Mononuclear cell (primary cell): Measurements from ENCODE around the gene KCNQ5. TPM values are rescaled to one million over a fixed set of nuclear protein-coding genes. Genes with fewer than 3 reads are reported as not detected.
A peak's percentile ranks its signal among the peaks of the same experiment; 100 is the strongest.
"Not testable (repeated sequence)": the region's sequence is repeated elsewhere in the genome, so short reads cannot be mapped to it uniquely, and the experiment has no call there.

Experiments used
- H3K27me3 ChIP-seq: 2 replicates; pipeline ENCODE4 v1.6.0; 2011; ENCODE audit warnings: low read length, control low read depth; ENCODE audit not compliant: insufficient read depth
- H3K4me1 ChIP-seq: 2 replicates; pipeline ENCODE4 v1.5.1; 2011; ENCODE audit warnings: mild to moderate bottlenecking, low read length, control low read depth; ENCODE audit not compliant: insufficient read depth
- H3K4me3 ChIP-seq: 2 replicates; pipeline ENCODE4 v1.5.1; 2011; ENCODE audit warnings: mild to moderate bottlenecking, low read length, moderate library complexity
- H3K9me3 ChIP-seq: 2 replicates; pipeline ENCODE4 v1.5.1; 2011; ENCODE audit warnings: low read depth, mild to moderate bottlenecking, control low read depth, low read length
- total RNA-seq: library from RNA; depleted of rRNA; stranded (reverse); fragments of >200 nt; gene quantifications from one replicate; pipeline ENCODE4 v1.2.3, GENCODE V29; 2012

KCNQ5 gene
- 2.8 TPM for total RNA-seq

DNA sequence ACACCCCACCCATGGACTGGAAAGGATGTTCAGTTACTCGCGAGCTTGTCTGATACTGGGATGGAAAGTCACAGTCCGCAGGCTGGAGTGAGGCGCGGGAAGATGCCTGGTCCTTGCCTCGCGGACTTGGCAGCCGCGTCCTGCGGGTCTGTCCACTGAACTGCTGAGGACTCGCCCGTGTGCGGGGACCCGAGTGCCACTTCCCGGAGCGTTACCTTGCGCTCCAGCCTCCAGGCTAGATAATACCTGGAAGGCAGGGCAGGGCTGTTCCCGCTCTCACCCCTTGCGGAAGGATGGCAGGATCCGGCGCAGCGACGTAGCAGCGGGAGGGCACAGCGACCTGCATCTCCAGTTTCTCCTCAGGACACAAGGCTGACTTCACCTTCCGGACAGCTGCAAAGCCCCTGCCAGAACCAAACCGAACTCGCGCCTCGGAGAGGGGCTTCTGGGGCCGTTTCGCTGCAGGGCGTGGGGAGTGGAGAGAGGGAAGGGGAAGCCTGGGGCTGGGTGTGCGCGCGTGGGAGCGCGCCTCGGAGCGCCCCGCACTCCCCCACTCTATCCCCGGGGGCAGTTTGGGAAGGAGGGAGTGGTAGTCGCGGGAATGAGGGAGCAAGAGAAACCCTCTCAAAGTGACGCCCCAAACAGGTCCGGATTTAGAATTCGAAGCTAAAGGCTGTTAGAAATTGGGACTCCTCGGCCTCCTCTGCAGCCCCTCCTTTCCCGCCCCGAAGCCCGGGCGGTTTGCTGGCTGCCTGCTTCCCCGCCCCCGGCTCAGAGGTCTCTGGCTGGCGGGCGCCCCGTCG is at the start of gene KCNQ5:
Gene KCNQ5 (plus strand): TSS at position 774 of the 803 bp plus-strand sequence.
- peaks cover 44% of the 10 kb centered on the region for H3K4me1 ChIP-seq
- no peaks in the 10 kb centered on the region for H3K9me3 ChIP-seq
- peak within 1 kb of the TSS; percentile 50 for H3K4me3 ChIP-seq
- no peaks in the 10 kb centered on the region for H3K27me3 ChIP-seq

DNA sequence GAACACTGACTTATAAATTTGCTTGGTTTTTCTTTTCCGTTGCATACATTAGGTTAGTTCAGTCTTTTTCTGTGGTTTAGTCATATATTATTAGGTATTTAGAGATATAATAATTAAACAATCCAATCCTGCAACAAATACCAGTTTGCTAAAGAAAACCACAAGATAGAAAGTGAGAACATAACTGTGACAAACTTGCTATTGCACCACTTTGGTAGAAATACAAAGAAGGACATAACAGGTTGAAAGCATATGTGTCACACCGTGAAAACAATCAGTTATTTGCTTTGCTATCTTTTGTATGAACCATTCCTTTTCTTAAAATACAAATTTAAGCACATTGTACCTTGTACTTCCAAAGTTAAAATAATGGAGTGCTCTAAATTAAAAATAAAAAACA is 42.0 kb upstream of the KCNQ5 start:
- no peaks in the 10 kb centered on the region for H3K4me1 ChIP-seq
- no peak overlapping the region for H3K4me3 ChIP-seq
- no peaks in the 10 kb centered on the region for H3K9me3 ChIP-seq
- no peaks in the 10 kb centered on the region for H3K27me3 ChIP-seq

DNA sequence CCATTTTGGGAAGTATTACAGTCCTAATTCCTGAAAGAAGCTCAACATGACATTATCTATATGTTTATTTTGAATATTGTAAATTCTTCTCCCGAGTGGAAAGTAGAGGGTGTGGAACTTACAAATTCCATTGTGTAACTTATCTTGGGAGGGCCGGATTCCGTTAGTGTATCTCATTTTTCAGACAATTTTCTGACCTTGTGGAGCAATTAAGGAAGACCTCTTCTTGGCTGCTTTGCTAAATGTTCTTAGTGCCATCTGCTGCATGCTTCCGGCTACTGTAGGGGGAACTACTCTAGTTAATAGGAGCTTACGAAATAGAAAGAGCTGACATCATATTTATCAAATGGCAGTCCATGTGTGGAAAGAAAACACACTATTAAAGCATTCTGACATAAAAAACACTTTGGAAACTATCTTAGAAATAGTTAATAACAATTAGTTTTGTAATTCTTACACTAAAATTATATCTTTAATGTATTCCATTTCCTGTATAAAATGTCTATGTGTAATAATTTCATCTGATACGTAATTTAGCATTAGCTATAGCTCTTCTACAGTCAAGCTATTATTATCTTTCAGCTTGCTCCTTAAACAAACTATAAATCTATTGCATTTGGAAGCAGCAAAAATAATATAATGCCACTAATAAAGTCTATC is 41.5 kb upstream of the KCNQ5 start:
- Histone ChIP-seq H3K4me3 (no peak overlapping the region), H3K4me1 (no peaks in the 10 kb centered on the region), H3K27me3 (no peaks in the 10 kb centered on the region), H3K9me3 (no peaks in the 10 kb centered on the region)

DNA sequence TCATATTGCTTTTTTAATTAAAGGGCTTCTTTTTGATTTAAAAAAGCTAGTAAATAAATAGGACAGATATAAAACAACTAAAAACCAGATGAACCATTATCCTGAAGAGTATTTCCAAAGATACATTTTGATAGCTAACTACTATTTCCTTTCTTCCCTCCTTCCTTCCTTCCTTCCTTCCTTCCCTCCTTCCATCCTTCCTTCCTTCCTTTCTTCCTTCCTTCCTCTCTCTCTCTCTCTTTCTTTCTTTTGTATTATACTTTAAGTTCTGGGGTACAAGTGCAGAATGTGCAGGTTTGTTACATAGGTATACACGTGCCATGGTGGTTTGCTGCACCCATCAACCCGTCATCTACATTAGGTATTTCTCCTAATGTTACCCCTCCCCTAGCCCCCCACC is 40.9 kb upstream of the KCNQ5 start:
- not testable (repeated sequence) for H3K4me3 ChIP-seq, H3K27me3 ChIP-seq, H3K4me1 ChIP-seq, H3K9me3 ChIP-seq

DNA sequence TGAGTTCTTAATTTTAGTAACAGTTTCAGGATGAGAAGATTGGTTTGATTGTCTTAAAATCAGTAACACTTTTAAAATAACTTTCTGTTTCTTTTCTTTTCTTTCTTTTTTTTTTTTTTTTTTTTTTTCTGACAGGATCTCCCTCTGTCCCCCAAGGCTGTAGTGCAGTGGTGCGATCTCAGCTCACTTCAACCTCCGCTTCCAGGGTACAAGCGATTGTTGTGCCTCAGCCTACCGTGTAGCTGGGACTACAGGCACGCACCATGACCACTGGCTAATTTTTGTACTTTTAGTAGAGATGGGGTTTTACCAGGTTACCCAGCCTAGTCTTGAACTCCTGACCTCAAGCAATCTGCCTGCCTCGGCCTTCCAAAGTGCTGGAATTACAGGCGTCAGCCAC is 33.7 kb upstream of the KCNQ5 start:
- Histone ChIP-seq H3K4me1 (no peaks in the 10 kb centered on the region), H3K9me3 (no peaks in the 10 kb centered on the region), H3K27me3 (no peaks in the 10 kb centered on the region), H3K4me3 (no peak overlapping the region)

DNA sequence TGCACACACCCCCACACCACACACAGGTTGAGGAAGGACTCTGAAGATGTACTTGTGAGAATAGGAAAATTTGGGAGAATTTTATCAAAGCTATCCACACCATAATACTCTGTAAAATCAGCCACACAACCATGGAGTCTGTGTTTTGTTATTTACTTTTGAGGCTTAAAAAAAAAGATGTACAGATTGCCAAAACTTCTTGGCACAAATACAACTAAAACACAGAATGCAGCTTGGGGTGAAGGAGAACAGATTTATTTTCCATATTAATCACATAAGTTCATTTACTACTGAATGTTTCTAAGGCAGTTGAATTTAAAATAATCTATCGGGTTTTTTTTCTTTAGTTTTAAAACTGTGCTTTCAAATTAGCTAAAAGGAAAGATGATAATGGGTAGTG is 32.8 kb upstream of the KCNQ5 start:
- no peak overlapping the region for H3K4me3 ChIP-seq
- no peaks in the 10 kb centered on the region for H3K9me3 ChIP-seq
- no peaks in the 10 kb centered on the region for H3K4me1 ChIP-seq
- H3K27me3 ChIP-seq = no peaks in the 10 kb centered on the region

DNA sequence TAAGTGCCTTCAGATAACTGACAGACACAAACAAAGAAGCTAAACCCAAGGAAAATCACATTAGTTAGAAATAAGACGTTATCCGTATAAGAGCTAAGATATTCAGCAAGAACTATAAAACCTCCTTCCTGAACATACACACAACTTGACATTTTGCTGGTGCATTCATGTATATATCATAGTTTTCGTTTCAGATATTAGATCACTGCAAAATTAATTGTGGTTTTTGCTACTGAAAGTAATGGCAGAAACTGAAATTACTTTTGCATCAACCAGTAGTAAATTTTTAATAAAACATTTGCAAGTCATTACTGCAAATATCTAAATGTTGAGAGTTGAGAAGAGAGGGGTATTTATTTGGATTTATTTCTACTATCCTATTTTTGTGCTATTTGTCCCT is 26.1 kb upstream of the KCNQ5 start:
- H3K4me1 ChIP-seq = no peaks in the 10 kb centered on the region
- H3K27me3 ChIP-seq = peaks cover 10% of the 10 kb centered on the region
- no peak overlapping the region for H3K4me3 ChIP-seq
- H3K9me3 ChIP-seq = no peaks in the 10 kb centered on the region

DNA sequence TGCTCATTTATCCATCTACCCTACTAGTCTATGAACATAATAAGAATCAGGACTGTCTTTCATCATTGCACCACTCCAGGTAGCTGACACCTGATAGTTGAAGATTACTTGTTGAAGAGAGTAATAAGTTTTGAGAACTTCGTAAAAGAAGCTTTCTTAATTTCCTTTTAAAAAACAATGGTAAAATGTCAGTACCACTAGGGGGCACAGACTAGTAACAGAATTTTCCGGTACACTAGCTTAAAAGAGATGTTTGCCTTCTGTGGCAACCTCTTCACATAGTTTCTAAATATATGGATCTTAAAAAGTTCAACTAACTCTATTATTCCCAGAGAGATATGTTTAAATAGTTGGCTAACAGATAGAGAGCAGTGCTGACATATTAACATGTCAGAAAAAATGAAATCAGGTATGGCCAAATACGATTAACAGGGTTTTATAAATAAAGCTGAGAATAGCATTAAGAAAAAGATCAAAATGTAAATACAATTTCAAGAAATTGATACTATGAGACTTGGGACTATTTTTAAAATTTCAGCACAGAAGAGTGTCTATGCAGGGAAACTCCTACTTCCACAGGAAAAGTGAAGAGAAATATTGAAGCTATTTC is 5.4 kb upstream of the KCNQ5 start:
- Histone ChIP-seq H3K4me3 (no peak overlapping the region), H3K9me3 (no peaks in the 10 kb centered on the region), H3K4me1 (peaks cover 24% of the 10 kb centered on the region), H3K27me3 (no peaks in the 10 kb centered on the region)

DNA sequence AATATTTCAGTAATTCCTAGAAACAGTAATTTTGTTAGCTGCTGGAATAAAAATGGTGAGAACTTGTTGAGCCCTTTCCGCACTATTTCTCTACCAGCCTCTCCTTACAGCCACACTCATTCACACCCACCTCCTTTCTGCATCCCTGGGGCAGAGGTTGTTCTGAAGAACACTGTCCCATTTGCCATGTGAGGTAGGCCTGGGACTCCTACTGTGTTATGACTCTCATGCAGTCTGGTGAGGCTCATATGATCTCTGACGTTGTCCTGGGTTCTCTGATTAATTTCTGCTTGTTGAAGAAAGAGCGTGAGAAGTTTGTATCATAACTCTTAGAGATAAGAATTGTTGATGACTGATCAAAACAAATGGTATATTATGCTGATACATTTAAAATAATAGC is 4.1 kb upstream of the KCNQ5 start:
- Histone ChIP-seq H3K4me1 (peaks cover 33% of the 10 kb centered on the region), H3K4me3 (no peak overlapping the region), H3K27me3 (no peaks in the 10 kb centered on the region), H3K9me3 (no peaks in the 10 kb centered on the region)

DNA sequence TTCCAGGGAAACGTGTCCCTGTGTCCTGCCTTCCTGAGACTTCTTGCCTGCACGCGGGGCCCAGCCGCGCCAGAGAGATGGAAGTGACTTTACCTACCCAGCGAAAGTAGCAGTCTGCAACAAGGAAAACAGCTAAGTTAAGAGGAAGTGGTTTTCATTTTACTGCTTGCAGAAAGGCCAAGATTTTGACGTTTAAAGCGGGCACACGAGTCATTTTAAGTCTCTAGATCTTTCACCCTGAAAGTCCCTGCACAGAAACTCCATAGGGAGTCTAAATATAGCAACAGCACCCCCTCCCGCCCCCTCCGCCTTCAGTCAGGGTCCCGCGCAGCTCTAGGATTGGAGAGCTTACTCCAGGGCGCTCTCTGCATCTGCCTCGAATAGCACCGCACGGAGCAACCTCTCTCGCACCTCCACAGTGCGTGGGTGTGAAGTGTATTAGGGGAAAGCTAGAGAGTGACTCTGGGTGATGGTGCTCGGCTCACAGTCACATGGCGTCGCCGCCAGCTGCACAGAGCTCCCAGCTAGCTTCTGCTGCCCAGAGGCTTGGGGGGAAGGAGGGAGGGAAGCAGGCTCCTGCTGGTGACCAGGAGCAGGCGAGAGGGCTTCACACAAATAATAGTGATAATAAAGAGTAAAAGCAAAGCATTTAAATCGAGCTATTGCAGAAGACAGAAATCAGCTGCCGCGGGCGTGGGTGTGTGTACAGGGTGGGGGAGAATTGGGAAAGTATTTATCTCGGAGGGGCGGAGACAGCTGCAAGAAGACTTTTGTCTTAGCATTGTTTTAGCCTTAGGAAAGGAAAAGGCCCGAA is 1.8 kb upstream of the KCNQ5 start:
- Histone ChIP-seq H3K9me3 (no peaks in the 10 kb centered on the region), H3K4me1 (peaks cover 44% of the 10 kb centered on the region), H3K4me3 (peak overlapping the region; percentile 50)

DNA sequence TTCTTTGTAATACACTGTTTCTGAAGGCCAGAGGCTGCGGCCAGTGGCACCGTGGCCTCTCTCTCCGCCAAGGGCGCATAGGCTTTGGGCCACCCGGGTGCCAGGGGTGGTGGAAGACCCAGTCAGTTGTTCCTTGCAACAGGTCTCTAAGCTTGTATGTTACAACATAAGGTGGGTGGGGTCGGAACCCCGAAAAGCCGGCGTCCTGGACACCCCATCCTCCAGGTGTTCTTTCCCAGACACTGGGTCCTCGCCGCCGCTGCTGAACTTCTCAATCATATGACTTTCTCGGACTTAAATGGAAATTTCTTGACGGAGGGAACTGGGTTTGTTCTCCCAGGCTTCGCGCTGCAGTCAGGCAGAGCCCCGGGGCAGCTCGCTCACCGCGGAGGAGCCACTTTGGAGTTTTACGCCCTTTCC is 983 bp upstream of the KCNQ5 start:
- Histone ChIP-seq H3K4me1 (peaks cover 44% of the 10 kb centered on the region), H3K4me3 (peak overlapping the region; percentile 50)

More for the DNA sequence above, 1.8 kb upstream of the KCNQ5 start:
- H3K27me3 ChIP-seq = no peaks in the 10 kb centered on the region

DNA sequence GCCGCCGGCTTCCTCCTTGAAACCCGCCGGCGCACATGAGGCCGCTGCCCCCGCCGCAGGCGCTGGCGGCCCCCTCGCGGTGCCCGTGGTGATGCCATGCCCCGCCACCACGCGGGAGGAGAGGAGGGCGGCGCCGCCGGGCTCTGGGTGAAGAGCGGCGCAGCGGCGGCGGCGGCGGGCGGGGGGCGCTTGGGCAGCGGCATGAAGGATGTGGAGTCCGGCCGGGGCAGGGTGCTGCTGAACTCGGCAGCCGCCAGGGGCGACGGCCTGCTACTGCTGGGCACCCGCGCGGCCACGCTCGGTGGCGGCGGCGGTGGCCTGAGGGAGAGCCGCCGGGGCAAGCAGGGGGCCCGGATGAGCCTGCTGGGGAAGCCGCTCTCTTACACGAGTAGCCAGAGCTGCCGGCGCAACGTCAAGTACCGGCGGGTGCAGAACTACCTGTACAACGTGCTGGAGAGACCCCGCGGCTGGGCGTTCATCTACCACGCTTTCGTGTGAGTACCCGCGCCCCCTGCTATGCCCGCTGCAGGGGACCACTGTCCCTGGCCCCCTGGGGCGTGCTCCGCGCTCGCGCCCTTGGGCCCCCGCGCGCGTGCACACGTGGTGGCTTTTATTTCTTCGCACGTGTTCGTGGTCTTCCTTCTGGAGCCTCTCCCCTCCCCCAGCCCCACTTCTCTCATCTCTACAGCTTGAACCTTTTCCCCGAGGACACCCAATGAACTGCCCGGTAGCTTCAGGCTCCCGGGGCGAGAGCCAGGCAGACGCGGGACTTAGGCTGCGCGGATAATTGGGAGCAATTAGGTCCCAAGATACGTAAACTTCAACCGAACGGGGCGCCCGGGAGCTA is 453 bp downstream of the KCNQ5 start:
- H3K27me3 ChIP-seq = no peaks in the 10 kb centered on the region
- peaks cover 44% of the 10 kb centered on the region for H3K4me1 ChIP-seq
- no peaks in the 10 kb centered on the region for H3K9me3 ChIP-seq
- H3K4me3 ChIP-seq = peak overlapping the region; percentile 50

More for the DNA sequence above, 983 bp upstream of the KCNQ5 start:
- no peaks in the 10 kb centered on the region for H3K27me3 ChIP-seq
- no peaks in the 10 kb centered on the region for H3K9me3 ChIP-seq

DNA sequence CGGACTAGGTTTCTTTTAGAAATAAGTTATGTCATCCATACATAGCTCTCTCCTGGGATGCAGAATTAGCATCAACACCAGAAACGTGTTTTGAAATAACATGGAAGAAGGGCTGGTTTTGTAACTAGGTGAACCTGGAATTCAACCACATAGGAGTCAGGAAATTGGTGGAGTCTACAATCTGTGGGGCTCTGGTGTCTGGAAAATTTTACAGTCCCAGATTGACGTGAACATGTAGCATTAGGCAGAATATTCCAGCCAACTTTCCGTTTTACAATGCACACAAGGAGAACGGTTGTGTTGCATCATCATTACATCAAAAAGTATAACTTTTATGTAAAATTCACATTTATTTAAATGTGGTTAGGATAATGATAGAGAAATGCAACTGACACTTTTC is 1.9 kb downstream of the KCNQ5 start:
- H3K4me3 ChIP-seq = no peak overlapping the region

DNA sequence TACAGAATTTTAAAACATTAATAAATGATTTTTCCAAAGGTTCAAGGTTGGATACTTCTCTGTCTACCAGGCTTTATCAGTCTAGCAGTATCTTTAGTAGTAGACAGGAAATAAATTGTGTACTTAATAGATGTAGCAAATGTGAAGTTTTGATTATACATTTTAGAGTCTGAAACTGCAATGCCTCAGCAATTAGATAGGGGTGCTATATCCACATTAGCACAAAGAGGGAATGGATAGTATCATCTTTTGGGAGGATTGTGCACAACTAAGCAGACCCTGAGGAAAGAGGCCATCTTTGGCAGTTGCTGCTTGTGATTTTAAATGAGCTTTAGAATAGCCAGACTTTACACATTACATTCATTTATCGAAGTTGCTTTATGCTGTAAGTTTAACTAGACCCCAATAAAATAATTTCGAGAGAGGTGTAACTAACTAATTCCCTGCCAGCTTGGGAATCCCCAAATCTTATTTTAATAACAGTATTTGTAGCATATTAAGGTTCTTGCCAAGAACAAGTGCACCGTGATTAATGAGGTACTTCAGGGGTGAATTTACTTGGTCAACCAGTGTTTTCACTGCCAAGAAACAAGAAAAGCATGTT is 2.8 kb downstream of the KCNQ5 start:
- Histone ChIP-seq H3K9me3 (no peaks in the 10 kb centered on the region), H3K27me3 (no peaks in the 10 kb centered on the region), H3K4me1 (peaks cover 39% of the 10 kb centered on the region), H3K4me3 (no peak overlapping the region)

More for the DNA sequence above, 1.9 kb downstream of the KCNQ5 start:
- Histone ChIP-seq H3K4me1 (peaks cover 44% of the 10 kb centered on the region), H3K9me3 (no peaks in the 10 kb centered on the region), H3K27me3 (no peaks in the 10 kb centered on the region)
